Astrocyte of the cerebellum (primary cell): Measurements from ENCODE around the gene NUDCD3.

ENCODE experiments used
- DNase-seq: peaks from one replicate; pipeline ENCODE4 v3.0.0-alpha.2; 2011; ENCODE audit warnings: low read depth
- H3K4me3 ChIP-seq: 2 replicates; pipeline ENCODE4 v1.5.1; 2011; ENCODE audit warnings: mild to moderate bottlenecking, low read depth, low read length, moderate library complexity
- in situ Hi-C: cut with HindIII; loops from 2 replicates; pipeline ENCODE4 v1.10.0; 2017; ENCODE audit warnings: low sequenced_read_pairs
- TF ChIP-seq, protein P1 (sequence below): IDR thresholded peaks from 2 replicates; pipeline ENCODE4 v1.5.1; 2012; ENCODE audit warnings: low read length, low read depth, moderate library complexity, mild to moderate bottlenecking; ENCODE audit errors: missing control alignments

The NUDCD3 gene

DNA sequence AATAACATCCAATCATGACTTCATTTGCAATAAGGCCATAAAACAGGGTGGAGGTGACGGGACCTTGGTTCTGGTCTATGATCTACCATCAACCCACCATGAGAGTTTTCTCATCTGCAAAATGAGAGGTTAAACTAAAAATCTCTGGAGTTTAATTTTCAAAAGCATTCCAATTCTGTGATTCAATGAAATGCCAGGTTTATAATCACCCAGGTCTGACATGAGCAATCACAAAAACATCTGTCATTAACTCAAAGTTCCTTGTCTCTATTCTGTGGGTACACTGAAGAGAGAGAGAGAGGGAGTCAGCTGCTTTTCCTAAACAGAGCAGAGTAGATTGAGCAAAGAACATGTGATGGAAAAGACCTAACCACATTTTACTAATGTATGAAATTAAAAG lies 75.4 kb downstream of the NUDCD3 start:
- DNase-seq, result no peak
- in situ Hi-C loops, result no loop called here
- no peak overlapping the region for H3K4me3 ChIP-seq
- TF ChIP-seq, protein P1, sequence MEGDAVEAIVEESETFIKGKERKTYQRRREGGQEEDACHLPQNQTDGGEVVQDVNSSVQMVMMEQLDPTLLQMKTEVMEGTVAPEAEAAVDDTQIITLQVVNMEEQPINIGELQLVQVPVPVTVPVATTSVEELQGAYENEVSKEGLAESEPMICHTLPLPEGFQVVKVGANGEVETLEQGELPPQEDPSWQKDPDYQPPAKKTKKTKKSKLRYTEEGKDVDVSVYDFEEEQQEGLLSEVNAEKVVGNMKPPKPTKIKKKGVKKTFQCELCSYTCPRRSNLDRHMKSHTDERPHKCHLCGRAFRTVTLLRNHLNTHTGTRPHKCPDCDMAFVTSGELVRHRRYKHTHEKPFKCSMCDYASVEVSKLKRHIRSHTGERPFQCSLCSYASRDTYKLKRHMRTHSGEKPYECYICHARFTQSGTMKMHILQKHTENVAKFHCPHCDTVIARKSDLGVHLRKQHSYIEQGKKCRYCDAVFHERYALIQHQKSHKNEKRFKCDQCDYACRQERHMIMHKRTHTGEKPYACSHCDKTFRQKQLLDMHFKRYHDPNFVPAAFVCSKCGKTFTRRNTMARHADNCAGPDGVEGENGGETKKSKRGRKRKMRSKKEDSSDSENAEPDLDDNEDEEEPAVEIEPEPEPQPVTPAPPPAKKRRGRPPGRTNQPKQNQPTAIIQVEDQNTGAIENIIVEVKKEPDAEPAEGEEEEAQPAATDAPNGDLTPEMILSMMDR, result no peak

DNA sequence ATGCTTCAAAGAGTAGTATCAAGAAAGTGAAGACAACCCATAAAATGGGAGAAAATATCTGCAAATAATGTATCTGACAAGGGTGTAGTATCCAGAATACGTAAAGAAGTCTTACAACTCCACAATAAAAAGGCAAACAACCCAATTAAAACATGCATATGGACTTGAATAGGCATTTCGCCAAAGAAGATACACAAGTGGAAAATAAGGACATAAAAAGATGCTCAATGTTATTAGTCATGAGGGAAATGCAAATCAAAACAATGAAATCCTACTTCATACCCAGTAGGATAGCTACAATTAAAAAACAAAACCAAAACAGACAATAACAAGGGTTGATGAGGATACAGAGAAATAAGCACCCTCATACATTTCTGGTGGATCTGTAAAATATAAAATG lies 79.2 kb downstream of the NUDCD3 start:
- H3K4me3 ChIP-seq, result no peak overlapping the region
- TF ChIP-seq, protein P1, result no peak
- in situ Hi-C loops, result no loop called here
- no peak for DNase-seq

DNA sequence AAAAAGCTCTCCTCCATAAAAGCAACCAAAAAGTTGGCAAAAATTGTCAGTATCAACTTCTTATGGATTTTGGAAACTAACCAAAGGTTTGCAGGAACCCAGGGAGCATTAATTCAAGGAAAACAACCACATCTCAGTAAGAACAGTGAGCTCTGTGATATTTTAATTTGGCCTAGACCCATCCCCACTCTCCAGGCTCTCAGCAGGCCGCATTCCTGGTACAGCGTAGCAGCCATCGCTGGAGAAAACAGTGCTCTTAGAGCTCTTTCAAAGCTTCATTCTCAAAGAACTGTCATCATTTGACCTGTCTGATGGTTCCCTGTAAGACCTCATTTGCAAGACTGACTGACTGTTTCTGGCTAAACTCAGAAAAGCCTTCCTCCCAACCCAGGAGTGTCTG lies 81.9 kb downstream of the NUDCD3 start:
- in situ Hi-C loops, result no loop called here
- DNase-seq, result peak; percentile 72
- H3K4me3 ChIP-seq, result no peak overlapping the region

DNA sequence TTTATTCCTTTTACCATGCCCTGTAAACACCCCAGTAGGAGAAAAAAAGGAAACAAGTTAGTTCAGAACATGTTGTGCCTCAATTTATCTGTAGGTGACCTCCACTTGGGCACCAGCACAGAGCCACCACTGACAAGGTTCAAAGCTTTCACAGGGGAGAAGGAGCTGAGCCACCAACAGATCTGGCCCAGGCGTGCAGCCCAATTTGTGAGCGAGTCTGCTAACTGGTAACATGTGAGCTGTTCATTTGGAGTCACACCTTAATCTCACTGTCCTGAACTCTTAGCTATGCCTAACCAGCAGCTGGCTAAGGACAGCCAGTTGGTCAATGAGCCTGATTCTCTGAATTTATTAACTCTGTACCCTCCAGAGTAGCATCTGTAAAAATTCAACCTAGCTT lies 86.7 kb downstream of the NUDCD3 start:
- no peak overlapping the region for H3K4me3 ChIP-seq
- in situ Hi-C loops, result no loop called here
- TF ChIP-seq, protein P1, result no peak
- no peak for DNase-seq

More for the DNA sequence above, 81.9 kb downstream of the NUDCD3 start:
- TF ChIP-seq, protein P1, result no peak

DNA sequence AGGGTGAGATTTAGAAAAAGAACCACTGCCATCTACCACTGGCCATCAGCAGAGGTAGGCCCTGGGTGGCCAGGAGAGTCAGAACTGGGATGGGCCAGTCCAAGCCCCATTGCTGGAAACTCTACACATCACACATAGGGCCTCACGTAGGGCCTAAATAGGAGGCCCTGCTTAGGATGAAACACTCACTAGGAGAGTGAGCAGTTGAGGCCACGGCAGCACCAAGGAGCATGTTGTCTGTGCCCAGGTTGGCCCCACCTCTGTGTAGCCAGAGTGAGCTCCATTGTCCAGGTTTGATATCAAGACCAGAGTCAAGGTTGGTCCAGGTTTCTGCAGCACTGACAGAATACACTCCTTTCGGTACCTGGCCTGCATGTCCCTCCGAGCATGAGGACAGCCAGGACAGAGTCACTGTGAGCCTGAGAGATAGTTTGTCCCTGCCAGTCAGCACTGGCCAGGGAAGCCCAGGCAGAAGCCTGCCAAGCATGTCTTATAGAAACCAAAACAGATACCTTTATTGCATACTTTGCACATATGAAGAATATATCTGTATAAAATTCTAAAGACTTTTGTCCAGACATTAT lies 87.2 kb downstream of the NUDCD3 start:
- no peak for DNase-seq
- in situ Hi-C loops, result no loop called here
- TF ChIP-seq, protein P1, result no peak
- no peak overlapping the region for H3K4me3 ChIP-seq

DNA sequence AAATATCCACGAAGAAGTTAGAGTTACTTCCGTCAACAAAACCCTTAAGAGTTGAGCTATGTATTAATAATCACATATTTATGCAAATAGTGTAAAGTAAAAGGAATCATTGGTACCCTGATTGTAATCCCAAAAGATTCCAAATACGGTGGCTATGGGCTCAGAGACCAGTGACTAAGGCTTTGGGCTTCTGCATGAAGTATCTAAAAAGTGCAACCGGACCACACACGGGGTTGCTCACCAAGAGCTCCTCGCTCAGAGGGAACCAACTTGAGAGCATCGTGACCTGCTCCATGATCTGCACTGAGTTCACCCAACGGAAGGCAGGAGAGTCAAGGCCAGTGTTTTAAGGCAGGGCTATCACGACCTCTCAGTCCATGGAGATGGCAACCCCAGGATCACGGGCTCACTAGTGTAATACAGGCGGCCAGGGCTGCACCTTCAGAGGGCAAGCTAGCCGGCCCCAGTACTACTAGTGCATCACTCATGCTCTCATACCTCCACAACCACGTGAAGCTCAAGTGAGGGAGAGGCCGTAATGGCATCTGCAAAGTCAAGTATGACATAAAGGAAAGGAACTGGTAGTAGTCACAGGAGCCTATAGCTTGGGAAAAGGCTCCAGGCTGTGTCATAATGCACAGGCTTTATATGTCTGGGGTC lies 87.9 kb downstream of the NUDCD3 start:
- in situ Hi-C loops, result no loop called here
- DNase-seq, result no peak
- H3K4me3 ChIP-seq, result no peak overlapping the region
- TF ChIP-seq, protein P1, result no peak
